HepG2 (cell line): ENCODE results near the gene HTR4.

Source experiments
- CTCF ChIP-seq: sonication (generic); formaldehyde crosslinking; IDR thresholded peaks from 2 replicates; pipeline ENCODE4 v1.5.0; 2020; ENCODE audit warnings: mild to moderate bottlenecking, missing genetic modification reagents, moderate library complexity
- ERF ChIP-seq: IDR thresholded peaks from 2 replicates; pipeline ENCODE4 v1.6.1; 2018; ENCODE audit warnings: missing biosample characterization, missing genetic modification reagents
- FLYWCH1 ChIP-seq: sonication (generic); formaldehyde crosslinking; IDR thresholded peaks from 2 replicates; pipeline ENCODE4 v1.8.1; 2023; ENCODE audit warnings: mild to moderate bottlenecking, missing genetic modification reagents
- MAFG ChIP-seq: sonication (generic); formaldehyde crosslinking; IDR thresholded peaks from 2 replicates; pipeline ENCODE4 v1.5.1; 2020; ENCODE audit warnings: mild to moderate bottlenecking, missing genetic modification reagents
- SRSF4 ChIP-seq: fragments of 200-400 bp; formaldehyde crosslinking; IDR thresholded peaks from one replicate; pipeline ENCODE4 v1.6.1; 2018; ENCODE audit warnings: mild to moderate bottlenecking, low read depth, low read length, moderate library complexity; ENCODE audit not compliant: poor library complexity, severe bottlenecking
- TF ChIP-seq, protein P1 (sequence below): sonication (generic); formaldehyde crosslinking; IDR thresholded peaks from 2 replicates; pipeline ENCODE4 v1.4.0; 2020; ENCODE audit warnings: low read depth, mild to moderate bottlenecking, missing genetic modification reagents

GRCh38 chr5:148511810-148512347, 142.4 kb downstream of the HTR4 start:
- TF ChIP-seq MAFG (CRISPR knock-in tag) (no peak), ERF (CRISPR knock-in tag) (no peak), CTCF (no peak), SRSF4 (no peak), FLYWCH1 (CRISPR knock-in tag) (no peak)
- TF ChIP-seq, protein P1, sequence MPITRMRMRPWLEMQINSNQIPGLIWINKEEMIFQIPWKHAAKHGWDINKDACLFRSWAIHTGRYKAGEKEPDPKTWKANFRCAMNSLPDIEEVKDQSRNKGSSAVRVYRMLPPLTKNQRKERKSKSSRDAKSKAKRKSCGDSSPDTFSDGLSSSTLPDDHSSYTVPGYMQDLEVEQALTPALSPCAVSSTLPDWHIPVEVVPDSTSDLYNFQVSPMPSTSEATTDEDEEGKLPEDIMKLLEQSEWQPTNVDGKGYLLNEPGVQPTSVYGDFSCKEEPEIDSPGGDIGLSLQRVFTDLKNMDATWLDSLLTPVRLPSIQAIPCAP (CRISPR knock-in tag): no peak
